ENCODE measurements around the gene ZNF547.
"Not testable (repeated sequence)": the region's sequence is repeated elsewhere in the genome, so short reads cannot be mapped to it uniquely, and the experiment has no call there.

ZNF547 gene

GRCh38 chr19:57362997-57363687 is at the start of gene ZNF547, which contains the start of gene TRAPPC2B:
Gene ZNF547 (plus strand): TSS chr19:57363551. CDS start chr19:57368556, 5,005 bp downstream.
Gene TRAPPC2B (plus strand): TSS chr19:57363551. CDS start chr19:57364834, 1,283 bp downstream.
- peak; percentile 99 to 100 for DNase-seq

DNA sequence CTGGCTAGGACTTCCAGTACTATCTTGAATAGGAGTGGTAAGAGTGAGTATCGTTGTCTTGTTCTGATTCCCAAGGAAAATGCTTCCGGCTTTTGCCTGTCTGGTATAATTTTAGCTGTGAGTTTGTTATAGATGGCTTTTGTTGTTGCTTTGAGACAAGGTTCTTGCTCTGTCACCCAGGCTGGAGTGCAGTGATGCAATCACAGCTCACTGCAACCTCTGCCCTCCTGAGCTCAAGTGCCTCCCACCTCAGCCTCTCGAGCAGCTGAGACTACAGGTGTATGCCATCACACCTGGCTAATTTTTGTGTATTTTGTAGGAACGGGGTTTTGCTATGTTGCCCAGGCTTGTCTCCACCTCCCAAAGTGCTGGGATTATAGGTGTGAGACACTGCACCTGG is 49.2 kb upstream of the ZNF547 start:
- peak; percentile 30 to 52 for DNase-seq

DNA sequence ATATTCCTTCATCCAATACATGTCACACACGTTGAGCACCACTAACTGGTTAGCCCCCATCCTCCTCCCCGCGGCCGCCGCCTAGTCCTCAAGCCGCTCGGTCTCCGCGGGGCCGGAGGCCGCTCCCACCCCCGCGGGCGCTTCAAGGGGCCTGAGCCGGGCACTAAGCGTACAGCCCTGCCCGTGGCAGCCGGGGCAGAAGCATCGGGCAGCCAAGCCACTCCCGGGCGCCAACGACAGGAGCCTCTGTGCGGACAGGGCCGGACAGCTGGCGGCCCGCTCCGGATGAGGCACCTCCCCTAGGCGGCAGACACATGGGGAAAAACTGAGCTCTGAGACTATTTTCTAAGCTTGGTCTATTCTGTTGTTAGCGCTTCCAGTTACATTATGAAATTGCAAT is 45.8 kb upstream of the ZNF547 start:
- no peak for DNase-seq

- DNase-seq, result no peak
Measured at GRCh38 chr19:57319869-57320179, 43.5 kb upstream of the ZNF547 start.

- peak; percentile 96 to 98 for DNase-seq
Measured at GRCh38 chr19:57320180-57321084, 42.9 kb upstream of the ZNF547 start, which contains the start of gene ZNF543. Gene ZNF543 (plus strand): TSS chr19:57320472. CDS start chr19:57320854, 382 bp downstream.

DNA sequence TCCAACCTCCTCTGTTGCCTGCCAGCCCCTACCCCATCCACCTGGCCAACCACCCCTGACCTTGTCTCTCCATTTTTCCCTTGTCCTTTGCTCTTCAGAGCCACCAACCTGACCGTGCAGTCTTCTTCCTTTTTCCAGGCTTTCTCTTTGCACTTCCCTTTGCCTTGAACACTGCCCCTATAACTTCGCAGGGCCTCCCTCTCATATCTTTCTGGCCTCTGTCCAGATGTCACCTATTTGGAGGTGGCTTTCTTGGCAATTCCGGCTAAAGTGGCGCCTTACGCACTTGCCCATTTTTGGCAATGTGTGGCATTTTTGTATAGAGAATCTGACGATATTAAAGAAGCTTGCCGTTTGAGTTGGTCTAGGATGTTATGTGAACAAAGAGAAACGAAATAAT is 42.2 kb upstream of the ZNF547 start:
- no peak for DNase-seq

DNA sequence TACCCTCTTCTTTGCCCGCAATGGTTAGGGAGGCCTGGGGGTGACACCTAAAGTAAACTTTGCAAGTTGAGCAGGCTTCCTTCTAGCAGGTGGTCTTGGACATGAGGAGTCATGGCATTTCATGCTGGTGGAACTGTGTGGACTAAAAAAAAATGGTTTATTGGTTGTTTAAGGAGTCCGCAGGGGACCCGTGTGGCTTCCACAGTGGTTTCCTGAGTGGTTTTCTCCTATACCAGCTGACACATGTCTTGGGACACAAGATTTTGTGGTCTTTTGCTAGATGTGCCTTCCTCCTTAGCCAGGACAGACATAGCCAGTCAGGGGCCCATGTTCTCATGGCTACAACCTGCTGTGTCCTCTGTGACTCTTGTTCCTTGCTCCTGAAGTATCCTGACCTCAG is 41.6 kb upstream of the ZNF547 start:
- DNase-seq, result no peak

DNA sequence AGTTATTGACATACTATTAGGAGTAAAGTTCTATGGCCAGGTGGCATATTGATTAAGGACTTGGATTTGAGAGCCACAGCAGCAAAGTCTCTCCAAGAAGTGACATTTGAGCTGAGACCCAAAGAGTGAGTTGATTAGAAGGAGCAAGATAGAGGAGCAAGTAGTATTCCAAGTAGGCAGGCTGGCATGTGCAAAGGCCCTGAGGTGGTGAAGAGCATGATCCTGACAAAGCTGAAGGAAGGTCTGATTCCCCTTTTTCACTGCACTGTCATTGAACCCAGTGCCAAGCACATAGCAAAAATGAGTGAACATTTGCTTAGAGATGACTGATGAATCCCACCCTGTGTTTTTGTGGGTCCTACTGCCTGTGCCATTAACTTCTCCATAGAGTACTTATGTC is 38.4 kb upstream of the ZNF547 start:
- DNase-seq, result no peak

GRCh38 chr19:57327993-57328392 is 35.4 kb upstream of the ZNF547 start:
- DNase-seq, result no peak

GRCh38 chr19:57334191-57334590 is 29.2 kb upstream of the ZNF547 start:
- DNase-seq, result no peak

- no peak for DNase-seq
Measured at GRCh38 chr19:57338877-57339276, 24.5 kb upstream of the ZNF547 start.

- no peak for DNase-seq
Measured at GRCh38 chr19:57342582-57342981, 20.8 kb upstream of the ZNF547 start.

- DNase-seq, result no peak
Measured at GRCh38 chr19:57348136-57348535, 15.2 kb upstream of the ZNF547 start.

DNA sequence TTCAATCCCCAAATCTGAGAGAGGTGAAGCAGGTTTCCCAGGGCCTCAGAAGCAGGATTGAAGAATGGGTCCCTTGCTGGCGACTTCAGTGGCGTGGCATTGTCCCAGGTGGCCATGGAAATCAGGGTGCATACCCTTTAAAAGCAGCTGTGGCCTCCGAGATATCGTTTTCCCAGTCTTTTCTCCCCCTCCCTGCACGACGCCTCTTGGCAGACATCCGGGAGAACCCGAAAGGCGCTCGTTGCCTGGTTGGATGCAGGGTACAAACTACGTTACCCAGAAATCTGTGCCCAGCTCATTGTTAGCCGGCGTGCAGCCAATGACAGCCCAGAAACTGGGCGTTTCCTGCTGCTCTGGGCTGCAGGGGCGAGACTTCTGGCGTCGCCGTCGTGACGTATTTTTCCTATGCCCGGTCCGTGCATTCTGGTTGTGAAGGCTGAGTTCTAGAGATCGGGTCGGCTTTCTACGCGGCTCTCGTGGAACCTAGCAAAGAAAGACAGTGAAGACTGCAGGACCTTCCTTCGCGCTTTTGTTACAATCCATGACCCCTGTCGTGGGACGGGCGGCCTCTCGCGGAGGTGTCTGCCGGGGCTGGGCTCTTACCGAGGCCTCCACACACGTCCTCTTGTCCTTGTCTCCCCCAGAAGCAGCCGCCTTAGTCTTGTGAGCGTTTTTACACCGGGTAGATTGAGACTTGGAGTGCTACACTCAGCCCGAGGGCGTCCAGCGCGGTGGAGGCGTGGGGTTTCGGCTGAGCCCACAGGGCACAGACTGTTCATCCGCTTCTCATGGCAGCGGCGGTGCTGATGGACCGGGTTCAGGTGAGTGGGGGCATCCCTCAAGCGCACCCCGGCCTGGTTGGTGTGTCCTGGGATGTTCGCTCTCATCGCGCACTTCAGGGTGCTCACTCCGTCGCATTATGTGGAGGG is 12.2 kb upstream of the ZNF547 start, which contains the start of gene ZNF304:
ZNF304 (plus strand) TSS at position 395 of the 929 bp plus-strand sequence; CDS start at position 789, 394 bp downstream.
- peak; percentile 94 to 95 for DNase-seq

GRCh38 chr19:57351867-57352266 is 11.5 kb upstream of the ZNF547 start:
- no peak for DNase-seq

DNA sequence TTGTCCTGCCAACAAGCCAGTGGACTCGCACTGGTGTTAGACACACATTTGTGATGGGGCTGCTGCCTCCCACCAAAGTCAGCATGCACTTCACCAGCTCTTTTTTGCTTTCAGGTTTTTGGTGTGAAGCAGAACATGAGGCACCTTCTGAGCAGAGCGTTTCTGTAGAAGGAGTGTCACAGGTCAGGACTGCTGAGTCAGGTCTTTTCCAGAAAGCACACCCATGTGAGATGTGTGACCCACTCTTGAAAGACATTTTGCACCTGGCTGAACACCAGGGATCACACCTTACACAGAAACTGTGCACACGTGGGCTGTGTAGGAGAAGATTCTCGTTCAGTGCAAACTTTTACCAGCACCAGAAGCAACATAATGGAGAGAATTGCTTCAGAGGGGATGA is 7.4 kb upstream of the ZNF547 start:
- DNase-seq, result no peak

- no peak for DNase-seq
Measured at GRCh38 chr19:57357406-57357805, 5.9 kb upstream of the ZNF547 start.

- DNase-seq, result no peak
Measured at GRCh38 chr19:57359300-57359699, 4.1 kb upstream of the ZNF547 start.

GRCh38 chr19:57362419-57362818 is 932 bp upstream of the ZNF547 start:
- DNase-seq, result no peak

GRCh38 chr19:57363688-57364181 is 384 bp downstream of the ZNF547 start:
- DNase-seq, result no peak

GRCh38 chr19:57366776-57367175 is 3.4 kb downstream of the ZNF547 start:
- DNase-seq, result no peak

- no peak for DNase-seq
Measured at GRCh38 chr19:57374179-57374578, 10.8 kb downstream of the ZNF547 start.

- not testable (repeated sequence) for DNase-seq
Measured at GRCh38 chr19:57374647-57375046, 11.3 kb downstream of the ZNF547 start.

Data from NCI-H1930 (cell line).